Epithelial cell of esophagus (primary cell): ENCODE measurements around the gene OSTF1.
A peak's percentile ranks its signal among the peaks of the same experiment; 100 is the strongest.

ENCODE experiments used
- DNase-seq: peaks from one replicate; pipeline ENCODE4 v3.0.0; 2010; ENCODE audit warnings: low read depth
- H3K4me3 ChIP-seq: 2 replicates; pipeline ENCODE4 v1.5.1; 2011; ENCODE audit warnings: mild to moderate bottlenecking, low read length, control low read depth
- CTCF ChIP-seq: IDR thresholded peaks from 2 replicates; pipeline ENCODE4 v1.5.1; 2011; ENCODE audit warnings: low read depth, mild to moderate bottlenecking, low read length, control low read depth, inconsistent platforms; ENCODE audit not compliant: insufficient read depth; ENCODE audit errors: missing control alignments

The OSTF1 gene

GRCh38 chr9:75106857-75107256, 18.5 kb downstream of the OSTF1 start:
- no peak for DNase-seq
- no peak overlapping the region for H3K4me3 ChIP-seq
- no peak for TF ChIP-seq CTCF

- DNase-seq: no peak
- TF ChIP-seq CTCF: no peak
- H3K4me3 ChIP-seq: no peak overlapping the region
Observed at GRCh38 chr9:75108571-75108970, 20.3 kb downstream of the OSTF1 start.

- TF ChIP-seq CTCF: no peak
- DNase-seq: peak; percentile 15
- no peak overlapping the region for H3K4me3 ChIP-seq
Observed at GRCh38 chr9:75109210-75109839, 21.0 kb downstream of the OSTF1 start.

- no peak overlapping the region for H3K4me3 ChIP-seq
- DNase-seq: peak; percentile 87
- TF ChIP-seq CTCF: no peak
Observed at GRCh38 chr9:75111019-75111622, 22.8 kb downstream of the OSTF1 start.

- H3K4me3 ChIP-seq: no peak overlapping the region
- TF ChIP-seq CTCF: no peak
- no peak for DNase-seq
Observed at GRCh38 chr9:75112789-75113188, 24.5 kb downstream of the OSTF1 start.

GRCh38 chr9:75116306-75116705, 28.0 kb downstream of the OSTF1 start:
- no peak overlapping the region for H3K4me3 ChIP-seq
- TF ChIP-seq CTCF: no peak
- no peak for DNase-seq

- DNase-seq: no peak
- no peak for TF ChIP-seq CTCF
- no peak overlapping the region for H3K4me3 ChIP-seq
Observed at GRCh38 chr9:75117564-75117963, 29.2 kb downstream of the OSTF1 start.
